Testis (tissue), 3 donors: ENCODE results near the gene RAET1E. TPM values are rescaled to one million over a fixed set of nuclear protein-coding genes. Genes with fewer than 3 reads are reported as not detected.
"Not testable (repeated sequence)": the region's sequence is repeated elsewhere in the genome, so short reads cannot be mapped to it uniquely, and the experiment has no call there.

ENCODE experiments used
- DNase-seq: peaks from one replicate; pipeline ENCODE4 v3.0.0-alpha.2; 2019
- H3K27ac ChIP-seq, 2 donors: fragments of 200-600 bp; sonication (generic); one replicate each; pipeline ENCODE4 v1.5.1; 2019
- H3K27me3 ChIP-seq: fragments of 200-600 bp; sonication (generic); one replicate; pipeline ENCODE4 v1.5.1; 2019
- H3K36me3 ChIP-seq: fragments of 200-600 bp; sonication (generic); one replicate; pipeline ENCODE4 v1.5.1; 2017; ENCODE audit warnings: low read depth; ENCODE audit errors: missing control alignments
- H3K4me1 ChIP-seq: fragments of 200-600 bp; sonication (generic); one replicate; pipeline ENCODE4 v1.5.1; 2019
- H3K4me3 ChIP-seq, 2 donors: fragments of 200-600 bp; sonication (generic); one replicate each; pipeline ENCODE4 v1.5.1; 2017 to 2019
- H3K9me3 ChIP-seq: fragments of 200-600 bp; sonication (generic); one replicate; pipeline ENCODE4 v1.5.1; 2017
- POLR2A ChIP-seq: fragments of 450-650 bp; IDR thresholded peaks from one replicate; pipeline ENCODE4 v1.6.1; 2017; ENCODE audit warnings: antibody characterized with exemption, mild to moderate bottlenecking, moderate library complexity
- WGBS, 2 donors: methylation state at CpG; one replicate each; pipeline ENCODE4 v1.1.5; 2018; 5-methylcytosine and 5-hydroxymethylcytosine counted together
- intact Hi-C: fragments of 100-400 bp; cut with DNase I; formaldehyde crosslinking; loops from one replicate; pipeline ENCODE4 v1.15.1; 2023; ENCODE audit warnings: low total_unique reads
- polyA plus RNA-seq: library from polyadenylated mRNA; stranded (reverse); fragments of 350-450 nt; fragmentation: Illumina TruSeq; extraction: RNeasy Lipid Tissue Mini Kit (QIAGEN cat#74804); gene quantifications from one replicate; pipeline ENCODE4 v1.2.3, GENCODE V29; 2014; ENCODE audit warnings: low read depth, low replicate concordance; ENCODE audit not compliant: insufficient read depth
- total RNA-seq, 2 donors: library from RNA; depleted of rRNA; stranded (reverse); fragments of >200 nt; gene quantifications; one replicate each; pipeline ENCODE4 v1.2.3, GENCODE V29; 2016
- TF ChIP-seq, protein P1 (sequence below), 3 experiments: fragments of 450-650 bp in 2 of 3; fragments of 200-600 bp in 1 of 3; sonication (generic) in 1 of 3; IDR thresholded peaks; one replicate each; pipeline ENCODE4 v1.5.1; 2016 to 2019; ENCODE audit warnings: antibody characterized with exemption in 3 of 3, mild to moderate bottlenecking in 2 of 3, moderate library complexity in 1 of 3

Gene RAET1E
- total and polyA plus RNA-seq, 3 donors from 2014 or later, result 0.30 to 0.31 (median 0.31) TPM

DNA sequence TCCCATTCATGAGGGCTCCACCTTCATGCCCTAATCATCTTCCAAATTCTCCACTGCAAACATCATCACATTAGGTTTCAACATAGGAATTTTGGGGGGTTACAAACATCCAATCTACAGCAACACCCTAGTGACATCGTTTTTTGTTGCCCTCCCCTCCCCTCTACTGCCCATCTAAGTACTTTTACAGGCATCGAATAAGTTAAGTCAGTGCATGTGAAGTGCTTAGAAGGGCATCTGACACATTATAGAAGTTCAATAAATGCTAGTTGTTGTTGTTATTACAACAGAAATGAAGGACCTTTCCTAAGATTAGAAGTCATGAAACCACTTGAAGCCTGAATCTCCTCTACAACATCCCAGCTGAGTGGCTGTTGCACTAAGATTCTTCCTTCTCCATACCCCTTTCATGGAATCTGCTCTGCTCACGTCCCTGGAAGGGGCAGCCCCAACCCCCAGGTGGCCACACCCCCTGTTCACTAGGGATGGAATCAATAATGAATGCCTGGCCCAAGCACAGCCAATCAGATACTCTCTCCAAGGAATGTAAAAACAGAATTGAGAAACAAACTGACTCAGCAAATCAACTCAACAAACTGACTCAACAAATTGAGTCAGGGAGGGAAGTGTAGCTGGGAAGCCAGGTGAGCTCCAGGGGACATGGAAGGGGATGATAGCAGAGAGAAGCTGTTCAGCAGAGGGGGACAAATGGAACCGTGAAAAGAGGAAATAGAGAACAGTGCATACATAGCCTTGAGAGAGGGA lies 29.9 kb downstream of the RAET1E start:
- no peak for DNase-seq
- no peaks in the 10 kb centered on the region for H3K27me3 ChIP-seq
- 66 to 69% methylated on average over 4 of the region's 4 CpGs for whole genome bisulfite sequencing, 2 donors
- intact Hi-C loops, result no loop called here
- no peak overlapping the region for H3K4me3 ChIP-seq
- no peaks in the 10 kb centered on the region for H3K36me3 ChIP-seq
- no peak overlapping the region for H3K27ac ChIP-seq
- peaks cover 5% of the 10 kb centered on the region for H3K4me1 ChIP-seq
- no peaks in the 10 kb centered on the region for H3K9me3 ChIP-seq
- TF ChIP-seq POLR2A, result no peak
- TF ChIP-seq, protein P1, sequence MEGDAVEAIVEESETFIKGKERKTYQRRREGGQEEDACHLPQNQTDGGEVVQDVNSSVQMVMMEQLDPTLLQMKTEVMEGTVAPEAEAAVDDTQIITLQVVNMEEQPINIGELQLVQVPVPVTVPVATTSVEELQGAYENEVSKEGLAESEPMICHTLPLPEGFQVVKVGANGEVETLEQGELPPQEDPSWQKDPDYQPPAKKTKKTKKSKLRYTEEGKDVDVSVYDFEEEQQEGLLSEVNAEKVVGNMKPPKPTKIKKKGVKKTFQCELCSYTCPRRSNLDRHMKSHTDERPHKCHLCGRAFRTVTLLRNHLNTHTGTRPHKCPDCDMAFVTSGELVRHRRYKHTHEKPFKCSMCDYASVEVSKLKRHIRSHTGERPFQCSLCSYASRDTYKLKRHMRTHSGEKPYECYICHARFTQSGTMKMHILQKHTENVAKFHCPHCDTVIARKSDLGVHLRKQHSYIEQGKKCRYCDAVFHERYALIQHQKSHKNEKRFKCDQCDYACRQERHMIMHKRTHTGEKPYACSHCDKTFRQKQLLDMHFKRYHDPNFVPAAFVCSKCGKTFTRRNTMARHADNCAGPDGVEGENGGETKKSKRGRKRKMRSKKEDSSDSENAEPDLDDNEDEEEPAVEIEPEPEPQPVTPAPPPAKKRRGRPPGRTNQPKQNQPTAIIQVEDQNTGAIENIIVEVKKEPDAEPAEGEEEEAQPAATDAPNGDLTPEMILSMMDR (IDR thresholded peaks at IDR 0.05), result no peak

- Histone ChIP-seq H3K4me3 (peak overlapping the region; percentile 80 to 86), H3K36me3 (no peaks in the 10 kb centered on the region), H3K4me1 (peaks cover 10% of the 10 kb centered on the region), H3K9me3 (no peaks in the 10 kb centered on the region), H3K27ac (peak overlapping the region; percentile 87 to 92), H3K27me3 (no peaks in the 10 kb centered on the region)
- TF ChIP-seq, protein P1 (IDR thresholded peaks at IDR 0.05), result peak; percentile 41 to 70 (median 50)
- no peak for TF ChIP-seq POLR2A
- DNase-seq, result peak; percentile 61
- 7 to 11% methylated on average over 22 to 23 of the region's 23 CpGs for WGBS, 2 donors
- intact Hi-C loops, result no loop called here
These were observed 33.1 kb downstream of the RAET1E start for GRCh38 chr6:149864578-149865535.

- Histone ChIP-seq H3K4me3 (peak within 1 kb of the TSS; percentile 80 to 86), H3K9me3 (no peaks in the 10 kb centered on the region), H3K36me3 (no peaks in the 10 kb centered on the region), H3K27ac (peak within 1 kb of the TSS; percentile 87 to 92), H3K27me3 (no peaks in the 10 kb centered on the region), H3K4me1 (peaks cover 10% of the 10 kb centered on the region)
- WGBS, 2 donors, result 0 to 2% methylated on average over 5 to 42 of the region's 110 CpGs
- DNase-seq, result peak; percentile 95
- intact Hi-C loops, result no loop called here
- TF ChIP-seq POLR2A, result no peak
- TF ChIP-seq, protein P1 (IDR thresholded peaks at IDR 0.05), result no peak
These were observed 34.0 kb downstream of the RAET1E start, which contains the start of gene LRP11 for GRCh38 chr6:149863698-149864577. LRP11 (minus strand) TSS chr6:149864359; CDS start chr6:149864020, 339 bp downstream.

DNA sequence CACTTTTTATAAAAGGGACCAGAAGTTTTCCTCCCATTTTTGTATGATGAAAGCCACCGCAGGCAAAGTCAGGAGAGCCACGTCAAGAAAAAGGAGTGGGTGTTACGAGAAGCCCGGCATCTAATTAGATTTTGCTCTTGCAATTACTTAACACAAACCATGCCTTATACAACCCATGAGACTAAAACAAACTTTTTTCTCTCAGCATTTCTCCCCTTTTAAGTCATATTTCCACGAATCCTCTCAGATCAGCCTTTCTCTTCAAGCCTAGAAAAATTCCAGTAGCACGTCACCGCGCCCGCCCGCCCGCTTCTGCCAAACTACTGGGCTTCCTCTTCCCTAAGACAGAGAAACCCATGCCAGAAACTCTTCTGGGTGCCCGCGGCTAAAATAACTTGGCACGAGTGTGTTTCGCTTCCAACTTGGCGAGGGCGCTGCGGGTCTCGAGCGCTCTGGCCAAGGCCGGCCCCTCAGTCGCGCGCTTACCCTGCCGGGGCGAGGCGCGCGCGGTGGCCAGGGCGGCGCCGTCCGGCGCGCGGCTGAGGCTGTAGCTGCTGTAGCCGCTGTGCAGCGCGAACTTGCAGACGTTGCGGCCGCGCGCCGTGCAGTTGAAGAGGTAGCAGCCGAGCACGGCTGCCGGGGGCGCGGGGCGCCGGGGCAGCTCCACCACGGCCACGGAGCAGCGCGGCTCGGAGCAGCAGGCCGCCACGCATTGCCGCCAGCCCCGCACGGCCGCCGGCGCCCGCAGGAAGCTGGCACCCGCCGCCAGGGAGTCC lies 34.8 kb downstream of the RAET1E start:
- Histone ChIP-seq H3K27ac (peak overlapping the region; percentile 87 to 92), H3K4me3 (peak overlapping the region; percentile 80 to 86), H3K36me3 (no peaks in the 10 kb centered on the region), H3K9me3 (no peaks in the 10 kb centered on the region), H3K27me3 (no peaks in the 10 kb centered on the region), H3K4me1 (peaks cover 10% of the 10 kb centered on the region)
- no peak for TF ChIP-seq POLR2A
- TF ChIP-seq, protein P1 (IDR thresholded peaks at IDR 0.05), result no peak
- intact Hi-C loops, result no loop called here
- 1% methylated on average over 17 to 69 of the region's 69 CpGs for WGBS, 2 donors
- peak; percentile 78 for DNase-seq

- H3K27me3 ChIP-seq, H3K27ac ChIP-seq, DNase-seq, H3K9me3 ChIP-seq, H3K36me3 ChIP-seq, intact Hi-C loops, H3K4me1 ChIP-seq: not testable (repeated sequence)
- H3K4me3 ChIP-seq, result peak overlapping the region in 1 of 2 donors; percentile 80
- WGBS, 2 donors, result 59 to 84% methylated on average over 12 of the region's 12 CpGs
These were observed 35.5 kb downstream of the RAET1E start for GRCh38 chr6:149862424-149862738.
